ENCODE data around the gene PTPRT.

Gene PTPRT

DNA sequence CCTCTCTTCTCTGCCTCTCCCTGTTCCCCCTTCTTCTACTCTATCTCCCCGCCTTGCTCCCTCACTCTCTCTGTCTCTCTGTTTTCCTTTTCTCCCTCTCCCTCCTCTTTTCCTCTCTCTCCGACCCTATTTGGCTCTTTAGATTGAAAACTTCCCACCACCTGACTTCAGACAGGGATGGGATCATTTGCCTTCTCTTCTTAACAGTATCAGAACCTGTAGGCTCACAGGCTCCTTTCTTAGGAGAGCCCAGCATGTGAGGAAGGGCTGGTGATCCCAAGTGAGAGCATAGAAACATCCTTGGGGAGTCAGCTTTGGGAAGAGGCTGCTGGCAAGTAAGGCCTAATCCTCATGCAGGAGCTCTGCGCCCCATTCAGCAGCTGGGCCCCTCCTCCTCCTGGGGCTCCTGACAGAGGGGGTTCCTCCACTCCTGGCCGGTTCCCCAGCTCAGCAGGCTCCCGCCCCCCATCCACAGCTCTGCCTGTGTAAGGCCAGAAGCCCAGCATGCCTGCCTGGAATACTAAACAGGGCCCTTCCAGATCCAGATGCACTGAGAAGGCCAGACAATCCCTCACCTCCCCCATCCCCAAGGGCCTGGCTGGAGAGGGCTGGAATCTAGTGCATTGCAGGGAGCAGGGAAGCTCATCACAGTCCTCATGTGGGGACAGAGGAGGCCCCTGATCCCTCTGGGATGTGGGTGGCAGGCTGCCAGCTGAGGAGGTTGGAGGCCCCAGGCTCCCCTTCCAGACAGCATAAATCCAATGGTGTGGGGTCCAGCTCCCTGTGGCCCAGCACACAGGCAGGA lies 93.4 kb downstream of the PTPRT start:
- TF ChIP-seq, protein P1, sequence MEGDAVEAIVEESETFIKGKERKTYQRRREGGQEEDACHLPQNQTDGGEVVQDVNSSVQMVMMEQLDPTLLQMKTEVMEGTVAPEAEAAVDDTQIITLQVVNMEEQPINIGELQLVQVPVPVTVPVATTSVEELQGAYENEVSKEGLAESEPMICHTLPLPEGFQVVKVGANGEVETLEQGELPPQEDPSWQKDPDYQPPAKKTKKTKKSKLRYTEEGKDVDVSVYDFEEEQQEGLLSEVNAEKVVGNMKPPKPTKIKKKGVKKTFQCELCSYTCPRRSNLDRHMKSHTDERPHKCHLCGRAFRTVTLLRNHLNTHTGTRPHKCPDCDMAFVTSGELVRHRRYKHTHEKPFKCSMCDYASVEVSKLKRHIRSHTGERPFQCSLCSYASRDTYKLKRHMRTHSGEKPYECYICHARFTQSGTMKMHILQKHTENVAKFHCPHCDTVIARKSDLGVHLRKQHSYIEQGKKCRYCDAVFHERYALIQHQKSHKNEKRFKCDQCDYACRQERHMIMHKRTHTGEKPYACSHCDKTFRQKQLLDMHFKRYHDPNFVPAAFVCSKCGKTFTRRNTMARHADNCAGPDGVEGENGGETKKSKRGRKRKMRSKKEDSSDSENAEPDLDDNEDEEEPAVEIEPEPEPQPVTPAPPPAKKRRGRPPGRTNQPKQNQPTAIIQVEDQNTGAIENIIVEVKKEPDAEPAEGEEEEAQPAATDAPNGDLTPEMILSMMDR (IDR thresholded peaks at IDR 0.05; ENCODE audit: low read depth, low read length) = no peak
- peak; percentile 53 for DNase-seq
- Histone ChIP-seq H3K36me3 (no peaks in the 10 kb centered on the region), H3K4me1 (no peaks in the 10 kb centered on the region), H3K4me3 (ENCODE audit: low read depth, low read length) (no peak overlapping the region), H3K9me3 (no peaks in the 10 kb centered on the region), H3K27me3 (no peaks in the 10 kb centered on the region)

DNA sequence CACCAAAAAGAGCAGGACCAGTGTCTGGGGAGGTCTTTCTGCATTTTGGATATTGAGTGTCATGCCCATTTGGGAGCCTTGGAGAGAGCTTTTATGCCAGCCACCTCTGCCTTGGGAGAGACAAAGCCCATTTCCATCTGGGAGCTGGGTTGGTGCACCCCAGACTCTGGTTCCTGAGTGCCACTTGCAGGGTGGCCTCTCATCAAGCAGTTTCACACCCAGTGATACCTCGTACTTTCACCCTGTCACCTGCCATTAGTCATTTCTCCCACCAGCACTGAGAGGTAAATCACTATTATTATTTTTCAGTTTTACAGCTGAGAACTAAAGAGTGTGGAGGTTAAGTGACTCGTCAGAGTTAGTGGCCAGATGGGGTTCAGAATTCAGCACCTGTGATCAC lies 94.7 kb downstream of the PTPRT start:
- Histone ChIP-seq H3K4me3 (ENCODE audit: low read depth, low read length) (no peak overlapping the region), H3K9me3 (no peaks in the 10 kb centered on the region), H3K4me1 (no peaks in the 10 kb centered on the region), H3K36me3 (no peaks in the 10 kb centered on the region), H3K27me3 (no peaks in the 10 kb centered on the region)
- DNase-seq = no peak
- TF ChIP-seq, protein P1 (IDR thresholded peaks at IDR 0.05; ENCODE audit: low read depth, low read length) = no peak

DNA sequence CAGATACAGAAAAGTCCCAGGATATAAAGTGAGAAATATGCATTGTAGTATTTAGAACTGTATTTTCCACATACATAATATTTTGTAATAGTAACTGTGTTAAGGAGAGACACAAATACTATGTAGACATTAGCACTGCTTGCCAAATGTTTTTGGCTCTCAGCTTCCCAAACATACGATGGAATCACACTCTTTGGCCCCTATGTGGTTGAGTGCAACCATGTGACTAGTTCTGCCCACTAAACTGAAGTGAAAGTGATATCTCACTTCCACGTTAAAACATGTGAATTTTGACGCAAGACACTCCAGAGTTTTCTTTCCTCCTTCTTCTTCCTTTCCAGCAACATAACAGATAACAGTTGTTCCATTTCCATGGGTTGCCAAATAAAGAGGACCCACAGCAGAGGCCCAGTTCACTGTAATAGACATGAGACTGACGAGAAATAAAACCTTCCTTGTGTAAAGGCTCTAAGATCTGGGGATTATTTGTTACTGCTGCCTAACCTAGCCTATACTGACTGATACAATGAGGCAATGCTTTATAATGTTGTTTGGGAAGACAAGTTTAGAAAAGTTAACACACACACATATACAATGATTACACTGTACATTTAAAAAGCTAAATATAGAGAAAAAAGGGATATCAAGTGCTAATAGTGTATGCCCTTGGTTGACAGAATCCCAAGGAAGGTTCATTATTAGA lies 97.2 kb downstream of the PTPRT start:
- H3K36me3 ChIP-seq = no peaks in the 10 kb centered on the region
- H3K27me3 ChIP-seq = no peaks in the 10 kb centered on the region
- TF ChIP-seq, protein P1 (IDR thresholded peaks at IDR 0.05; ENCODE audit: low read depth, low read length) = no peak
- no peak for DNase-seq
- H3K9me3 ChIP-seq = no peaks in the 10 kb centered on the region
- H3K4me3 ChIP-seq (ENCODE audit: low read depth, low read length) = no peak overlapping the region
- no peaks in the 10 kb centered on the region for H3K4me1 ChIP-seq

DNA sequence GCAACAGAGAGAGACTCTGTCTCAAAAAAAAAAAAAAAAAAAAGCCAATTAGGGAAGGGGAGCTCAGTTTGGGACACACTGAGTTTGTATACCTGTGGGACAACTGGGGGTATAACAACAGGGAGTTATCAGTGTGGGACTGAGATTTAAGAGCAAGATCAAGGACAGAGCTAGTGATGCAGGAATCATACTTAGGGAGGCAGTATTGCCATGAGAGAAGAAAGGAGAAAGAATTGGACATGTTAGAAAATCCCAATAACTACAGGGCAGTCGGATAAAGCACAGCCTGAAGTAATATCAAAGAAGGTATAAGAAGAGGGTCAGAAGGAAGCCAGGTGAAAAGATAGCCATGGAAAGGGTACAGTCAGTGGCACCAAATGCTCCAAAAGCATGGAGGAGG lies 121.2 kb downstream of the PTPRT start:
- Histone ChIP-seq H3K27me3 (no peaks in the 10 kb centered on the region), H3K4me1 (no peaks in the 10 kb centered on the region), H3K9me3 (no peaks in the 10 kb centered on the region), H3K4me3 (ENCODE audit: low read depth, low read length) (no peak overlapping the region), H3K36me3 (no peaks in the 10 kb centered on the region)
- TF ChIP-seq, protein P1 (IDR thresholded peaks at IDR 0.05; ENCODE audit: low read depth, low read length) = no peak
- DNase-seq = no peak

DNA sequence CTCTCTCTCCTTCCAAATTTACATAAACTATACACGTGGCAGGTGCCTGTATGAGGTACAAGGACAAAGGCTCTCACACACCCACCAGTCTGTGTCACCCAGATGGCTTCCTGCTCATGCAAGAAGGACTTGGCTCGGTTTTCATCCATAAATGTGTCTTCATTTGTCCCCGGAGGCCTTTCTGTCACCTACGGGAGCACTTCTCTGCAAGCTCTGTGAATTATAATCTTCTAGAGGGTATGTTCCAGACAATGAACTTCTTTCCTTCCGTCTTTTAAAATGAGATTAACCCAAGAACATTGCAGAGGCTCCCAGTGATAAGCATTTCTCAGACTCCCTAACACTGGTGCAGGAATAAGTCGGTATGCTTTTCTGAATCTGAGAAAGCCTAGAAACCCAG lies 123.6 kb downstream of the PTPRT start:
- no peaks in the 10 kb centered on the region for H3K9me3 ChIP-seq
- TF ChIP-seq, protein P1 (IDR thresholded peaks at IDR 0.05; ENCODE audit: low read depth, low read length) = no peak
- DNase-seq = no peak

DNA sequence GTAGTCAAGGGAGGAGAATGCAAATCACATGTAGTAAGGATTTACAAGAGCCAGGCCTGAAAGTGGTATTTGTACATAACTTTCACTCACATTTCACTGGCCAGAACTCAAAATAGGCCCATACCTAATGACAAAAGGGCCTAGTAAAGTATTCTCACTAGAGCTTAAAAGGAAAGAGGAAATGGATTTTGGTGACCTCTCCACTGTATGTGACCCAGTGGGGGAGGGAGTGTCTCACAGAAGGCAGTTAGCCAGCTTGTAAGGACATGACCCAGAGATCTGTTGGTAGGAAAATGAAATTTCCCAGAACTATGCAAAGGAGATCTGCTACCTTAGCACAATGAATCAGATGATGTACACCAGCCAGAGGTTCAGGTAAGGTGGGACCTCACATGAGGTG lies 124.4 kb downstream of the PTPRT start:
- Histone ChIP-seq H3K4me3 (ENCODE audit: low read depth, low read length) (no peak overlapping the region), H3K4me1 (no peaks in the 10 kb centered on the region), H3K27me3 (no peaks in the 10 kb centered on the region), H3K9me3 (no peaks in the 10 kb centered on the region), H3K36me3 (no peaks in the 10 kb centered on the region)
- TF ChIP-seq, protein P1 (IDR thresholded peaks at IDR 0.05; ENCODE audit: low read depth, low read length) = no peak
- DNase-seq = no peak

More for the DNA sequence above, 123.6 kb downstream of the PTPRT start:
- no peaks in the 10 kb centered on the region for H3K4me1 ChIP-seq
- H3K4me3 ChIP-seq (ENCODE audit: low read depth, low read length) = no peak overlapping the region
- H3K27me3 ChIP-seq = no peaks in the 10 kb centered on the region
- no peaks in the 10 kb centered on the region for H3K36me3 ChIP-seq
